Sigmoid colon (tissue), 7 donors: ENCODE measurements around the gene TNIP3. TPM values are rescaled to one million over a fixed set of nuclear protein-coding genes. Genes with fewer than 3 reads are reported as not detected.

Source experiments
- DNase-seq: peaks from one replicate; pipeline ENCODE4 v3.0.0-alpha.2; 2019
- H3K27ac ChIP-seq, 4 donors: fragments of 200-600 bp; sonication (generic); one replicate each; pipeline ENCODE4 v1.5.1; 2016 to 2019; ENCODE audit warnings: mild to moderate bottlenecking in 1 of 4
- H3K27me3 ChIP-seq, 3 donors: fragments of 200-600 bp; sonication (generic); one replicate each; pipeline ENCODE4 v1.5.1; 2019; ENCODE audit warnings: mild to moderate bottlenecking in 1 of 3
- H3K36me3 ChIP-seq, 4 donors: fragments of 200-600 bp; sonication (generic); one replicate each; pipeline ENCODE4 v1.5.1; 2016 to 2019
- H3K4me1 ChIP-seq, 4 donors: fragments of 200-600 bp; sonication (generic); one replicate each; pipeline ENCODE4 v1.5.1; 2017 to 2019
- H3K4me3 ChIP-seq, 4 donors: fragments of 200-600 bp; sonication (generic); one replicate each; pipeline ENCODE4 v1.5.1; 2017 to 2019; ENCODE audit warnings: mild to moderate bottlenecking in 2 of 4, moderate library complexity in 1 of 4
- H3K9me3 ChIP-seq, 4 donors: fragments of 200-600 bp in 3 of 4; sonication (generic) in 3 of 4; one replicate each; pipeline versions ENCODE4 v1.5.1 to v1.6.1; 2013 to 2019
- CTCF ChIP-seq, 4 experiments: fragments of 450-650 bp in 3 of 4; fragments of 200-600 bp in 1 of 4; IDR thresholded peaks; one replicate each; pipeline ENCODE4 v1.5.1; 2016 to 2019; ENCODE audit warnings: antibody characterized with exemption in 4 of 4, mild to moderate bottlenecking in 3 of 4, moderate library complexity in 2 of 4
- EP300 ChIP-seq, 4 donors: sonication (generic); formaldehyde crosslinking; IDR thresholded peaks; one replicate each; pipeline ENCODE4 v1.6.1; 2017; ENCODE audit warnings: antibody characterized with exemption in 4 of 4
- POLR2A ChIP-seq, 2 donors: fragments of 450-650 bp; IDR thresholded peaks; one replicate each; pipeline ENCODE4 v1.6.1; 2016; ENCODE audit warnings: antibody characterized with exemption in 2 of 2, mild to moderate bottlenecking in 2 of 2, moderate library complexity in 2 of 2
- POLR2AphosphoS5 ChIP-seq, 4 donors: sonication (generic); formaldehyde crosslinking; IDR thresholded peaks; one replicate each; pipeline ENCODE4 v1.6.1; 2017; ENCODE audit warnings: antibody characterized with exemption in 4 of 4
- WGBS, 2 donors: extraction: QIAGEN DNeasy Blood & Tissue Kit; methylation state at CpG; one replicate each; pipeline ENCODE4 v1.1.7; 2013; 5-methylcytosine and 5-hydroxymethylcytosine counted together
- intact Hi-C: fragments of 100-400 bp; cut with DNase I; formaldehyde crosslinking; loops from one replicate; pipeline ENCODE4 v1.15.1; 2023
- polyA plus RNA-seq, 3 donors: library from polyadenylated mRNA; stranded (reverse); fragments of 200-250 nt; gene quantifications; one replicate each; pipeline ENCODE4 v1.2.3, GENCODE V29; 2013
- total RNA-seq, 4 donors: library from RNA; depleted of rRNA; stranded (reverse); fragments of >200 nt; gene quantifications; one replicate each; pipeline ENCODE4 v1.1.0, GENCODE V29; 2016
- donor health status: healthy with polysubstance abuse.
- donor health status: Bipolar disorder and iron deficiency.
- donor health status: healthy.

The TNIP3 gene
- total and polyA plus RNA-seq, 7 donors, result 0.49 to 18.1 (median 3.0) TPM; not detected in 4

DNA sequence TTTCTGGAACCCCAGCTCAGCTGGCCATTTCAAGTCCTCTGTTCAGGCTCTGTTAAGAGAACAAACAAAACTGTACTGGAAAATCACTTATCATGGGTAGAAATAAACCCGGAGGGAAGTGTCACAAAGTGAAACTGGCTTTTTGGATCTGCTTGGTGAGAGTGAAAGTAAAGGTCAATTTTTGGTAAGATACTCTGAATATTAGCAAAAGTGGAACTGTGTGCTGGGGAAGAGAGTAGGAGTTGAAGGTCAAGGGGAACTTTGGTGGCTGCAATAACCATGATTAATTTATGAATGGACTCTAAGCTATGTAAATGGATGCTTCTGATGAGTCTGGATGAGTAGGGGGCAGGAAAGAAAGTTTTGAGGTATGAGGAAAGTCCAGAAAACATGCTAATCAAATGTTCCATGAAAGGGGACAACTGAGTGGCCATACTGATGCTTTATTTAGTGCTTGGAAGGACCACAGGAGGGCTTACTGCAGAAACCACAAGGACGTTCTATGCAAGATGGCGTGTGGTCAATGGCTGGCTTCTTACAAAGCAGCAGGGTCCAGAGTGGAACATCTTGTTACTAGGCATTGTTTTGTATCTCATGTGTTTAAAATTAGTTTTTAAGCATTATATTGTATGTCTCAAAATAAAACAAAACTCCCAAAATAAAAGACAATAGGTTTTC lies 36.8 kb upstream of the TNIP3 start:
- 70 to 71% methylated on average over 3 of the region's 3 CpGs for WGBS, 2 donors
- no peak for DNase-seq
- Histone ChIP-seq H3K27me3 (no peaks in the 10 kb centered on the region), H3K27ac (no peak overlapping the region), H3K4me1 (no peaks in the 10 kb centered on the region), H3K36me3 (no peaks in the 10 kb centered on the region), H3K4me3 (no peak overlapping the region), H3K9me3 (no peaks in the 10 kb centered on the region)
- TF ChIP-seq POLR2AphosphoS5 (IDR thresholded peaks at IDR 0.05) (no peak), CTCF (IDR thresholded peaks at IDR 0.05) (no peak), POLR2A (IDR thresholded peaks at IDR 0.05) (no peak), EP300 (IDR thresholded peaks at IDR 0.05) (no peak)
- intact Hi-C loops, result no loop called here

DNA sequence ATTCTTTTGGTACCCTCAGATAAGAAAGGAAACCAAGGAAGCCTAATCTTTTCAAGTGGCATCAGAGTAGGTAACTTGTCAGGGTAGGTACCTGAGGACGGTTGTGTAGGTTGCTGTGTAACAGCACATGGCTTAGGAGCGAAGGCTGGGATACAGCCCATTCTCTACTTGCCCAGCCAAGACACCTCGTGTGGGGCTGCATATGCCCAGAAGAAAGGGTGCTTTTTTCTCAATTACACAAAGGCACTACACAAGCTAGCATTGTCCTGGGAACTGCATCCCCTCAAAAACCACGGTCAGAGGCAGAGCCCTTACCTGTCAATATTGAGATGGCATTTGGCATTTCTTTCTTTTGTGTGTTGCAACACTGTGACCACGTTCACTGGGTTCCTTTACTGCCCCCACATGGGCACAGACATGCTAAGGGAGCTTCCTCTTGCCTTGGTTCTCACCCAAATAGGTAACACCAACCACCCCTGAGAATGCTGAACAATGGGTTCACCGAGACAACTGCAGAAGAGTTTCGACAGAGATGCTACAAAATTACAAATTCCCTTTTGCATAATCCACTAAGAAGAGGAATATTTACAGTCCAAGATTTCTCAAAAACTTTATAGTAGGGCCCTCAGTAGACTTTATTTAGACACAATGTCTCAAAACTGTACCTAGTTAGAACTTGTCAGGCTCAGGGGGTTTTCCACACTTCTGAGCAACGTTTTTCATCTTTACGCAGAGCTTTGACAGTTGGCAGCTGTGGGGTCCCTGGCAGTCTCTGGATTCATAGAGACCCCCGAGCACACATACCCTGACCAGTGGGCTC lies 35.8 kb upstream of the TNIP3 start:
- intact Hi-C loops, result loop anchor here (10.0 kb wide), 1 partner anchor 535 kb away; no protein-coding TSS in a partner anchor
- no peak for TF ChIP-seq POLR2AphosphoS5 (IDR thresholded peaks at IDR 0.05)
- no peak for TF ChIP-seq POLR2A (IDR thresholded peaks at IDR 0.05)
- no peak for TF ChIP-seq CTCF (IDR thresholded peaks at IDR 0.05)
- no peak for TF ChIP-seq EP300 (IDR thresholded peaks at IDR 0.05)
- no peak for DNase-seq
- Histone ChIP-seq H3K9me3 (no peaks in the 10 kb centered on the region), H3K27me3 (no peaks in the 10 kb centered on the region), H3K27ac (no peak overlapping the region), H3K4me3 (no peak overlapping the region), H3K36me3 (no peaks in the 10 kb centered on the region), H3K4me1 (no peaks in the 10 kb centered on the region)
- WGBS, 2 donors, result 71 to 75% methylated on average over 10 of the region's 10 CpGs

DNA sequence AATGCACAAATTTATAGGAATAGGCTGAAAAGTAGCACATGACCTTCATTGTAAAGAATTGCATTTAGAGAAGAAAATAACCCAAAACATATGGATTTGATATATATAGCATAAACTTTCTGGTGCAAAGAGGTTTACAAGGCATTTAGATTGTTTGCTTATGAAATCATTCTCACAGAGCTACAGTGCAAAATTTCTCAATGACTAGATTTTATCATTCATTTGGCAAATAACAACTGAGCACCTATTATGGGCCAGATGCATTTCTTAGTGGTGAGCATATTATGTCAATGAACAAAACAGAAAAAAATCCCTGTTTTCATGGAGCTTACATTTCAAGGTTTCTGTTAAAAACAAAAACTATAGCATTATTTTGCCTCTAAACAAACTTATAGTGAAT lies 34.1 kb upstream of the TNIP3 start:
- Histone ChIP-seq H3K4me3 (no peak overlapping the region), H3K27me3 (no peaks in the 10 kb centered on the region), H3K9me3 (no peaks in the 10 kb centered on the region), H3K27ac (no peak overlapping the region), H3K36me3 (no peaks in the 10 kb centered on the region), H3K4me1 (no peaks in the 10 kb centered on the region)
- intact Hi-C loops, result loop anchor here (10.0 kb wide), 1 partner anchor 537 kb away; no protein-coding TSS in a partner anchor
- no peak for TF ChIP-seq EP300 (IDR thresholded peaks at IDR 0.05)
- TF ChIP-seq POLR2AphosphoS5 (IDR thresholded peaks at IDR 0.05), result no peak
- TF ChIP-seq CTCF (IDR thresholded peaks at IDR 0.05), result no peak
- TF ChIP-seq POLR2A (IDR thresholded peaks at IDR 0.05), result no peak
- no peak for DNase-seq

DNA sequence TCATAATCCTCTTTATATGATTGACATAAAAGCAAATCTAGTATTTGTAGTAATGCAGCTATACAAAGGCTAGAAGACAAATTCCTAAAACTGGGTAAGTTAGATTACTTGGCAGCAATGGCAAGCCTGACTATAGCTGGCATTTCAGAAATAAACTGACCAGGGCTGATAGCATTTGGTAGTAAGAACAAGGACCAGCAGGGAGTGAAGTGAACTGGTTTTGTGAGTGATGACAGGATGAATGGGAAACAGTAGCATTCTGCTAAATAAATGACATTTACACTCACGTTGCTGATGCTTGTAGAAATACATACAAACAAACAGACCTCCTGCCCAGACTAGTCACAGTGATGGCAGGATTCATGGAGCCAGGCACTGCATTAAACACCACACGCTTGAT lies 31.5 kb upstream of the TNIP3 start:
- H3K4me3 ChIP-seq, result no peak overlapping the region
- H3K4me1 ChIP-seq, result no peaks in the 10 kb centered on the region
- intact Hi-C loops, result loop anchor here (10.0 kb wide), 1 partner anchor 539 kb away; no protein-coding TSS in a partner anchor
- no peaks in the 10 kb centered on the region for H3K27me3 ChIP-seq
- H3K36me3 ChIP-seq, result no peaks in the 10 kb centered on the region
- H3K27ac ChIP-seq, result no peak overlapping the region
- 78 to 82% methylated on average over 2 of the region's 2 CpGs for WGBS, 2 donors
- no peaks in the 10 kb centered on the region for H3K9me3 ChIP-seq
- no peak for DNase-seq
- TF ChIP-seq POLR2AphosphoS5 (IDR thresholded peaks at IDR 0.05), result no peak
- TF ChIP-seq POLR2A (IDR thresholded peaks at IDR 0.05), result no peak
- no peak for TF ChIP-seq CTCF (IDR thresholded peaks at IDR 0.05)
- TF ChIP-seq EP300 (IDR thresholded peaks at IDR 0.05), result no peak
